GM12878 (cell line): ENCODE measurements around the gene MACF1. TPM values are rescaled to one million over a fixed set of nuclear protein-coding genes. Genes with fewer than 3 reads are reported as not detected.

Source experiments
- EGR1 ChIP-seq, 2 experiments: IDR thresholded peaks; 1 replicate in 1 of 2; 2 replicates in 1 of 2; pipeline ENCODE4 v1.6.1; 2011 to 2012; ENCODE audit warnings: low read depth in 2 of 2, low read length in 2 of 2, borderline replicate concordance in 1 of 2, mild to moderate bottlenecking in 1 of 2, moderate library complexity in 1 of 2
- GABPA ChIP-seq: IDR thresholded peaks from 2 replicates; pipeline ENCODE4 v1.6.1; 2014; ENCODE audit warnings: antibody characterized with exemption, low read depth, mild to moderate bottlenecking, inconsistent platforms
- GATAD2B ChIP-seq: fragments of 450-650 bp; conservative IDR thresholded peaks from 2 replicates; pipeline ENCODE4 v1.6.1; 2017; ENCODE audit warnings: low read depth, mild to moderate bottlenecking, moderate library complexity
- HDAC2 ChIP-seq: fragments of 200-600 bp; sonication (generic); IDR thresholded peaks from 2 replicates; pipeline ENCODE4 v1.6.1; 2017
- PBX3 ChIP-seq: IDR thresholded peaks from 2 replicates; pipeline ENCODE4 v1.6.1; 2011; ENCODE audit warnings: mild to moderate bottlenecking, low read depth, low read length, moderate library complexity; ENCODE audit not compliant: insufficient replicate concordance
- RELA ChIP-seq: fragments of 450-650 bp; IDR thresholded peaks from 2 replicates; pipeline ENCODE4 v1.8.0; 2014; ENCODE audit warnings: borderline replicate concordance; ENCODE audit not compliant: partially characterized antibody
- SUPT20H ChIP-seq: IDR thresholded peaks from 2 replicates; pipeline ENCODE4 v1.6.1; 2011; ENCODE audit warnings: low read depth, mild to moderate bottlenecking, low read length, moderate library complexity, borderline replicate concordance; ENCODE audit not compliant: control insufficient read depth
- TCF12 ChIP-seq: IDR thresholded peaks from 2 replicates; pipeline ENCODE4 v1.6.1; 2011; ENCODE audit warnings: low read depth, mild to moderate bottlenecking, low read length
- WRNIP1 ChIP-seq: IDR thresholded peaks from 2 replicates; pipeline ENCODE4 v1.6.1; 2011; ENCODE audit warnings: low read depth, low read length, improper control_type of control experiment, borderline replicate concordance
- ZBED1 ChIP-seq: IDR thresholded peaks from 2 replicates; pipeline ENCODE4 v1.6.1; 2016; ENCODE audit warnings: borderline replicate concordance
- polyA plus RNA-seq, 11 experiments: library from polyadenylated mRNA; depleted of rRNA in 4 of 11; unstranded in 6 of 11; stranded (reverse) in 5 of 11; fragments of >200 nt; fragmentation: Nextera tagmentation in 4 of 11; fragmentation: Illumina TruSeq in 1 of 11; extraction: Ambion mirVana in 4 of 11; extraction: Trizol in 1 of 11; gene quantifications; 1 replicate in 1 of 11; 2 replicates in 10 of 11; pipeline versions ENCODE4 v1.2.1 to v1.2.3, GENCODE V29; 2011 to 2016; ENCODE audit warnings: inconsistent platforms in 2 of 11, missing spikeins in 2 of 11, low read depth in 1 of 11
- total RNA-seq, 4 experiments: library from RNA; depleted of rRNA in 3 of 4; stranded (reverse); fragments of >200 nt in 3 of 4; fragmentation: Illumina TruSeq in 1 of 4; extraction: Trizol in 1 of 4; gene quantifications; 2 replicates each; pipeline versions ENCODE4 v1.2.1 to v1.2.3, GENCODE V29; 2013 to 2021
- TF ChIP-seq, protein P1 (sequence below): fragments of 150-350 bp; IDR thresholded peaks from 2 replicates; pipeline ENCODE4 v1.6.1; 2014; ENCODE audit warnings: mild to moderate bottlenecking, low read depth, low read length

MACF1 gene
- total and polyA plus RNA-seq, 10 of the 15 experiments (the other 5 are each of a cell fraction or from before 2014, with no cell fraction given) = 15.5 to 201 (median 76.9) TPM

DNA sequence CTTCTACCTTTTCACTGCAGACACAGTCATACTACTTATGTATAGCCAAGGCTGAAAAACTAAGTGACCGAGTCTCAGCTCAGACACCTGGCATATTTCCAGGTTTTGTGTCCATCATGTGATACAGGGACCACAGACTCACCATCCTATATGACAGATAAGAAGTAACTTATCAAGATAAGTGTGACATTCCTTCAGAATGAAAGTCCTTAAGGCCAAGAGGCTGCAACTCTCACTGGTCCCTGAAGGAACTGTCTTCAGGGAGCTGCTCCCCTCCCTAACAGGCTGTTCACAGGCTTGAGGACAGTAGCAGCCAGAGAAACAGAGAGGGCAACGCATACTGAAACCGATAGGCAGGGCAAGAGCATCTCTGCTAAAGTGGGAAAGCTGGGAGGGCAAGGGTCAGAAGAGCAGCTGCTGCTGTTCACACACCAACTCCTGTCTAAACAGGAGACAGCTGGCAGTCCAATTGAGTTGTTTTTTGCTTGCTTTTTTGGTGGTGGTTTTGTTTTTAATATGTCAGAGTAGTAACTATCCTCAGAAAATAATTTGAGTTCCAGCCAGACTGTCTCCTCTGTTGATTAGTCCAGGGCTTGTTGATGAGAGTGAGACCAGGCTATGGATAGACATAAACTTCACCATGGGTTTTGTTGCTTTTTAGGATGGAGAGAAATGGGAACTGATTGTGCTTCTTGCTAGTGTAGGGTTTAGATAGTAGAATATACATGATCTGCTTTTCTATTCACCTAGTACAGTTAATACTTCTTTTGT, 67.7 kb downstream of the MACF1 start (continued):
- TF ChIP-seq RELA = no peak
- 0 out of 2 replicates have a peak, but pooled peaks have one; percentile 20 for TF ChIP-seq WRNIP1
- TF ChIP-seq PBX3 = no peak
- TF ChIP-seq HDAC2 = no peak
- no peak for TF ChIP-seq SUPT20H
- TF ChIP-seq EGR1 (IDR thresholded peaks at IDR 0.05; ENCODE audit: borderline replicate concordance in 1 of 2, low read depth in 2 of 2, low read length in 2 of 2) = no peak
- no peak for TF ChIP-seq ZBED1
- TF ChIP-seq GABPA = no peak
- TF ChIP-seq, protein P1, sequence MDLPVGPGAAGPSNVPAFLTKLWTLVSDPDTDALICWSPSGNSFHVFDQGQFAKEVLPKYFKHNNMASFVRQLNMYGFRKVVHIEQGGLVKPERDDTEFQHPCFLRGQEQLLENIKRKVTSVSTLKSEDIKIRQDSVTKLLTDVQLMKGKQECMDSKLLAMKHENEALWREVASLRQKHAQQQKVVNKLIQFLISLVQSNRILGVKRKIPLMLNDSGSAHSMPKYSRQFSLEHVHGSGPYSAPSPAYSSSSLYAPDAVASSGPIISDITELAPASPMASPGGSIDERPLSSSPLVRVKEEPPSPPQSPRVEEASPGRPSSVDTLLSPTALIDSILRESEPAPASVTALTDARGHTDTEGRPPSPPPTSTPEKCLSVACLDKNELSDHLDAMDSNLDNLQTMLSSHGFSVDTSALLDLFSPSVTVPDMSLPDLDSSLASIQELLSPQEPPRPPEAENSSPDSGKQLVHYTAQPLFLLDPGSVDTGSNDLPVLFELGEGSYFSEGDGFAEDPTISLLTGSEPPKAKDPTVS = no peak
- TF ChIP-seq TCF12 = peak; percentile 98
- peak; percentile 60; the same call in 1 of the 2 replicates for TF ChIP-seq GATAD2B
